IMR-90 (cell line): ENCODE data around the gene CATSPER1. TPM values are rescaled to one million over a fixed set of nuclear protein-coding genes. Genes with fewer than 3 reads are reported as not detected.

Source experiments
- ATAC-seq: fragments of 200-7000 bp; cut with Tn5 transposase; 2 replicates; pipeline ENCODE4 v1.9.1; 2020; ENCODE audit warnings: low read depth, mild to moderate bottlenecking, moderate library complexity
- BruUV-seq: library from RNA; stranded (reverse); fragments of 400-500 nt; replicated peaks from 2 replicates; lab custom pipeline; 2021; lab: Mats Ljungman, UMichigan
- CTCF ChIA-PET: fragments of 300-600 bp; formaldehyde crosslinking; extraction: SDS; loops from one replicate; lab custom pipeline; 2021; ENCODE audit warnings: antibody characterized with exemption; lab: Yijun Ruan, JAX
- POLR2A ChIA-PET: fragments of 300-600 bp; sonication (Branson Sonifier 250); formaldehyde crosslinking; loops from one replicate; lab custom pipeline; 2022; ENCODE audit warnings: antibody characterized with exemption; ENCODE audit not compliant: unreplicated experiment; lab: Charles Lee
- DNase-seq: peaks from one replicate; pipeline ENCODE4 v3.0.0; 2013
- H2AFZ ChIP-seq: replicated peaks from 2 replicates; pipeline ENCODE3; 2013; ENCODE audit warnings: low read length, mild to moderate bottlenecking; ENCODE audit not compliant: poor library complexity
- H2AK5ac ChIP-seq: 2 replicates; pipeline ENCODE4 v1.6.1; 2013; ENCODE audit warnings: low read depth, low read length, inconsistent platforms
- H2AK9ac ChIP-seq: replicated peaks from 2 replicates; pipeline ENCODE3; 2013; ENCODE audit warnings: mild to moderate bottlenecking, low read depth, low read length, moderate library complexity; ENCODE audit not compliant: poor library complexity
- H2BK120ac ChIP-seq: 2 replicates; pipeline ENCODE4 v1.6.1; 2013; ENCODE audit warnings: low read depth, low read length, inconsistent platforms
- H2BK15ac ChIP-seq: 3 replicates; pipeline ENCODE4 v1.6.1; 2013; ENCODE audit warnings: low read depth, low read length, inconsistent platforms
- H2BK20ac ChIP-seq: 2 replicates; pipeline ENCODE4 v1.6.1; 2013; ENCODE audit warnings: low read depth, mild to moderate bottlenecking, inconsistent platforms, low read length, moderate library complexity
- H2BK5ac ChIP-seq: 2 replicates; pipeline ENCODE4 v1.6.1; 2013; ENCODE audit warnings: mild to moderate bottlenecking, low read depth, low read length, inconsistent platforms; ENCODE audit not compliant: poor library complexity, severe bottlenecking
- H3K14ac ChIP-seq: replicated peaks from 2 replicates; pipeline ENCODE4 v1.6.1; 2013; ENCODE audit warnings: low read depth, low read length, inconsistent platforms
- H3K18ac ChIP-seq: 2 replicates; pipeline ENCODE4 v1.6.1; 2013; ENCODE audit warnings: low read depth, low read length, control low read depth
- H3K23ac ChIP-seq: 2 replicates; pipeline ENCODE4 v1.6.1; 2013; ENCODE audit warnings: low read depth, low read length, inconsistent platforms
- H3K27ac ChIP-seq: 2 replicates; pipeline ENCODE4 v1.5.1; 2013; ENCODE audit warnings: mild to moderate bottlenecking, control low read depth, low read length; ENCODE audit not compliant: insufficient read depth
- H3K27me3 ChIP-seq: 2 replicates; pipeline ENCODE4 v1.6.1; 2013; ENCODE audit warnings: low read length; ENCODE audit not compliant: control insufficient read depth, insufficient read depth
- H3K36me3 ChIP-seq: 2 replicates; pipeline ENCODE4 v1.6.1; 2013; ENCODE audit warnings: low read length, mixed read lengths; ENCODE audit not compliant: control insufficient read depth, insufficient read depth
- H3K4ac ChIP-seq: 2 replicates; pipeline ENCODE4 v1.6.1; 2013; ENCODE audit warnings: low read depth, low read length, inconsistent platforms
- H3K4me1 ChIP-seq: 2 replicates; pipeline ENCODE4 v1.6.1; 2013; ENCODE audit warnings: low read length, mixed read lengths; ENCODE audit not compliant: control insufficient read depth, insufficient read depth
- H3K4me2 ChIP-seq: 2 replicates; pipeline ENCODE4 v1.6.1; 2013; ENCODE audit warnings: low read depth, mild to moderate bottlenecking, control low read depth, low read length, moderate library complexity
- H3K4me3 ChIP-seq: 2 replicates; pipeline ENCODE4 v1.5.1; 2013; ENCODE audit warnings: low read depth, mild to moderate bottlenecking, control low read depth, low read length, moderate library complexity; ENCODE audit not compliant: insufficient read depth
- H3K56ac ChIP-seq: 2 replicates; pipeline ENCODE4 v1.6.1; 2013; ENCODE audit warnings: low read length, inconsistent platforms; ENCODE audit not compliant: insufficient read depth; ENCODE audit errors: extremely low read depth
- H3K79me1 ChIP-seq, 2 experiments: 2 replicates each; pipeline ENCODE4 v1.6.1; 2013; ENCODE audit warnings: low read length in 2 of 2, inconsistent platforms in 1 of 2, low read depth in 1 of 2
- H3K9ac ChIP-seq: 2 replicates; pipeline ENCODE4 v1.6.1; 2013; ENCODE audit warnings: low read depth, low read length, control low read depth
- H3K9me1 ChIP-seq: 2 replicates; pipeline ENCODE4 v1.6.1; 2013; ENCODE audit warnings: low read length, inconsistent platforms; ENCODE audit not compliant: insufficient read depth
- H3K9me3 ChIP-seq: 2 replicates; pipeline ENCODE4 v1.6.1; 2013; ENCODE audit warnings: low read length; ENCODE audit not compliant: control insufficient read depth, insufficient read depth
- H4K20me1 ChIP-seq: 2 replicates; pipeline ENCODE4 v1.6.1; 2013; ENCODE audit warnings: low read length, inconsistent platforms; ENCODE audit not compliant: insufficient read depth
- H4K5ac ChIP-seq: 2 replicates; pipeline ENCODE4 v1.6.1; 2013; ENCODE audit warnings: mild to moderate bottlenecking, low read depth, low read length, control low read depth
- H4K8ac ChIP-seq, 2 experiments: 2 replicates each; pipeline ENCODE4 v1.6.1; 2013; ENCODE audit warnings: low read depth in 2 of 2, low read length in 2 of 2, control low read depth in 1 of 2, inconsistent platforms in 1 of 2
- H4K91ac ChIP-seq: 2 replicates; pipeline ENCODE4 v1.6.1; 2013; ENCODE audit warnings: low read depth, low read length, inconsistent platforms; ENCODE audit not compliant: insufficient read depth
- BHLHE40 ChIP-seq: fragments of 150-350 bp; IDR thresholded peaks from 2 replicates; pipeline ENCODE4 v1.6.1; 2016; ENCODE audit warnings: mild to moderate bottlenecking, low read depth, low read length
- CEBPB ChIP-seq: IDR thresholded peaks from 2 replicates; pipeline ENCODE4 v1.6.1; 2012; ENCODE audit warnings: low read depth, low read length, improper control_type of control experiment
- CHD1 ChIP-seq: IDR thresholded peaks from 2 replicates; pipeline ENCODE4 v1.6.1; 2012; ENCODE audit warnings: low read depth, low read length, improper control_type of control experiment
- CTCF ChIP-seq: conservative IDR thresholded peaks from 2 replicates; pipeline ENCODE4 v1.5.1; 2012; ENCODE audit warnings: mild to moderate bottlenecking, low read depth, low read length, improper control_type of control experiment
- ELK1 ChIP-seq: fragments of 150-350 bp; IDR thresholded peaks from 2 replicates; pipeline ENCODE4 v1.6.1; 2016; ENCODE audit warnings: low read depth, mild to moderate bottlenecking, low read length, moderate library complexity, borderline replicate concordance
- MXI1 ChIP-seq: IDR thresholded peaks from 2 replicates; pipeline ENCODE4 v1.6.1; 2012; ENCODE audit warnings: low read depth, mild to moderate bottlenecking, low read length, moderate library complexity, borderline replicate concordance
- NFE2L2 ChIP-seq: fragments of 150-350 bp; IDR thresholded peaks from 2 replicates; pipeline ENCODE4 v1.6.1; 2016; ENCODE audit warnings: low read depth, mild to moderate bottlenecking, low read length
- POLR2A ChIP-seq: IDR thresholded peaks from 2 replicates; pipeline ENCODE4 v1.6.1; 2012; ENCODE audit warnings: mild to moderate bottlenecking, low read depth, low read length
- RAD21 ChIP-seq: IDR thresholded peaks from 2 replicates; pipeline ENCODE4 v1.6.1; 2012; ENCODE audit warnings: low read length, improper control_type of control experiment
- RCOR1 ChIP-seq: IDR thresholded peaks from 2 replicates; pipeline ENCODE4 v1.6.1; 2012; ENCODE audit warnings: mild to moderate bottlenecking, low read length, improper control_type of control experiment; ENCODE audit not compliant: insufficient replicate concordance
- RFX5 ChIP-seq: IDR thresholded peaks from 2 replicates; pipeline ENCODE4 v1.8.0; 2012; ENCODE audit warnings: low read depth, mild to moderate bottlenecking, low read length, moderate library complexity
- SMC3 ChIP-seq: fragments of 150-350 bp; IDR thresholded peaks from 2 replicates; pipeline ENCODE4 v1.6.1; 2016; ENCODE audit warnings: low read depth, mild to moderate bottlenecking, antibody characterized with exemption, low read length, moderate library complexity
- WGBS, 2 experiments: methylation state at CpG; one replicate each; pipeline versions ENCODE4 v1.1.5 to v1.1.7; 2013; ENCODE audit warnings: missing lambda C conversion rate in 2 of 2; ENCODE audit not compliant: insufficient read length in 1 of 2; ENCODE audit errors: extremely low coverage in 2 of 2; 5-methylcytosine and 5-hydroxymethylcytosine counted together
- dilution Hi-C: fragments of 300-500 bp; cut with HindIII; formaldehyde crosslinking; loops from one replicate; pipeline ENCODE4 v1.14.3; 2018; ENCODE audit warnings: low sequenced_read_pairs; ENCODE audit not compliant: unreplicated experiment
- in situ Hi-C: fragments of 300-500 bp; cut with MboI; formaldehyde crosslinking; loops from 3 replicates; pipeline ENCODE4 v1.14.3; 2019; ENCODE audit warnings: low sequenced_read_pairs, inconsistent platforms, mixed read lengths
- intact Hi-C: fragments of 100-400 bp; cut with micrococcal nuclease; formaldehyde crosslinking; loops from 2 replicates; pipeline ENCODE4 v1.10.0; 2022
- polyA plus RNA-seq, 3 experiments: library from polyadenylated mRNA; depleted of rRNA; stranded (reverse); fragments of >200 nt; gene quantifications; 2 replicates each; pipeline ENCODE4 v1.2.3, GENCODE V29; 2012; ENCODE audit warnings: low replicate concordance in 1 of 3
- total RNA-seq: library from RNA; depleted of rRNA; stranded (reverse); fragments of >200 nt; gene quantifications from 2 replicates; pipeline ENCODE4 v1.2.3, GENCODE V29; 2012
- TF ChIP-seq, protein P1 (sequence below): fragments of 150-350 bp; IDR thresholded peaks from 2 replicates; pipeline ENCODE4 v1.6.1; 2017; ENCODE audit warnings: mild to moderate bottlenecking, antibody characterized with exemption, low read length, low read depth

CATSPER1 gene
- total and polyA plus RNA-seq, 2 of the 4 experiments (the other 2 are of a cell fraction), result 0.18 to 0.91 TPM

GRCh38 chr11:66001942-66002647, 24.2 kb downstream of the CATSPER1 start, which contains the start of the genes BANF1 and EIF1AD:
Gene BANF1 (plus strand): TSS chr11:66002503. CDS start chr11:66003251, 748 bp downstream.
Gene EIF1AD (minus strand): TSS chr11:66002157. CDS start chr11:66000389, 1,768 bp downstream.
- ChIA-PET CTCF (interaction anchor here (1.3 kb wide), 1 partner anchor 43 kb away, joined by 5 read pairs; no protein-coding TSS in a partner anchor), POLR2A (interaction anchor here (0.7 to 0.9 kb wide), 2 partner anchors 9 to 65 kb away, joined by 3 to 6 read pairs; partner anchors contain the start of gene CST6)
- peak within 1 kb of the TSS; percentile 97 for H4K5ac ChIP-seq
- peak within 1 kb of the TSS; percentile 97 for H3K9ac ChIP-seq
- peak within 1 kb of the TSS; percentile 97 for H3K23ac ChIP-seq
- dilution Hi-C loops, result no loop called here
- 0 out of 2 replicates have a peak, but pooled peaks cover 3% of the 10 kb centered on the region for H3K9me1 ChIP-seq
- no peaks in the 10 kb centered on the region for H3K4me1 ChIP-seq
- peak within 1 kb of the TSS; percentile 99 for H2AK5ac ChIP-seq
- H3K4me3 ChIP-seq, result peak within 1 kb of the TSS; percentile 71
- peak within 1 kb of the TSS; percentile 76; the same call in 1 of the 2 replicates for H2BK20ac ChIP-seq
- no peaks in the 10 kb centered on the region for H3K27me3 ChIP-seq
- peak within 1 kb of the TSS; percentile 98 for H4K91ac ChIP-seq
- BruUV-seq, result no TSS peak
- intact Hi-C loops, result loop anchor here (2.0 kb wide), 1 partner anchor 43 kb away; no protein-coding TSS in a partner anchor
- H3K79me1 ChIP-seq, result peaks cover 36 to 55% of the 10 kb centered on the region in 2 experiments
- peak within 1 kb of the TSS; percentile 99 for H2AK9ac ChIP-seq
- in situ Hi-C loops, result no loop called here
- H4K8ac ChIP-seq, result peak within 1 kb of the TSS; percentile 77 to 100
- peak within 1 kb of the TSS; percentile 98 for H3K14ac ChIP-seq
- peak within 1 kb of the TSS; percentile 95 for H3K56ac ChIP-seq
- peak within 1 kb of the TSS; percentile 98 for H2BK5ac ChIP-seq
- H3K18ac ChIP-seq, result peak within 1 kb of the TSS; percentile 87
- WGBS, 2 experiments, result 0% methylated on average over 13 of the region's 55 CpGs; no CpG with 5 or more reads in 1 of the 2 experiments
- peaks cover 11% of the 10 kb centered on the region for H4K20me1 ChIP-seq
- H3K4me2 ChIP-seq, result peak within 1 kb of the TSS; percentile 95
- peaks cover 36% of the 10 kb centered on the region for H3K36me3 ChIP-seq
- peak within 1 kb of the TSS; percentile 96 for H3K27ac ChIP-seq
- peak within 1 kb of the TSS; percentile 91; the same call in 1 of the 3 replicates for H2BK15ac ChIP-seq
- H2BK120ac ChIP-seq, result peak within 1 kb of the TSS; percentile 96
- H3K9me3 ChIP-seq, result no peaks in the 10 kb centered on the region
- DNase-seq, result peak; percentile 98
- H3K4ac ChIP-seq, result peak within 1 kb of the TSS; percentile 98
- H2AFZ ChIP-seq, result peak within 1 kb of the TSS; percentile 100
- ATAC-seq, result peak; percentile 90
- TF ChIP-seq RAD21 (no peak; the same call in 1 of the 2 replicates), CHD1 (peak; percentile 31; the same call in 1 of the 2 replicates), ELK1 (0 out of 2 replicates have a peak, but pooled peaks have one; percentile 27), SMC3 (no peak; the same call in 1 of the 2 replicates), POLR2A (peak; percentile 79), RFX5 (no peak), RCOR1 (no peak), BHLHE40 (peak; percentile 23; the same call in 1 of the 2 replicates), CTCF (no peak), NFE2L2 (no peak), CEBPB (no peak), MXI1 (peak; percentile 75; the same call in 1 of the 2 replicates)
- TF ChIP-seq, protein P1, sequence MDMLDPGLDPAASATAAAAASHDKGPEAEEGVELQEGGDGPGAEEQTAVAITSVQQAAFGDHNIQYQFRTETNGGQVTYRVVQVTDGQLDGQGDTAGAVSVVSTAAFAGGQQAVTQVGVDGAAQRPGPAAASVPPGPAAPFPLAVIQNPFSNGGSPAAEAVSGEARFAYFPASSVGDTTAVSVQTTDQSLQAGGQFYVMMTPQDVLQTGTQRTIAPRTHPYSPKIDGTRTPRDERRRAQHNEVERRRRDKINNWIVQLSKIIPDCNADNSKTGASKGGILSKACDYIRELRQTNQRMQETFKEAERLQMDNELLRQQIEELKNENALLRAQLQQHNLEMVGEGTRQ, result 0 out of 2 replicates have a peak, but pooled peaks have one; percentile 8
